ENCODE measurements around the gene CASP10.
"Not testable (repeated sequence)": the region's sequence is repeated elsewhere in the genome, so short reads cannot be mapped to it uniquely, and the experiment has no call there.

DNA sequence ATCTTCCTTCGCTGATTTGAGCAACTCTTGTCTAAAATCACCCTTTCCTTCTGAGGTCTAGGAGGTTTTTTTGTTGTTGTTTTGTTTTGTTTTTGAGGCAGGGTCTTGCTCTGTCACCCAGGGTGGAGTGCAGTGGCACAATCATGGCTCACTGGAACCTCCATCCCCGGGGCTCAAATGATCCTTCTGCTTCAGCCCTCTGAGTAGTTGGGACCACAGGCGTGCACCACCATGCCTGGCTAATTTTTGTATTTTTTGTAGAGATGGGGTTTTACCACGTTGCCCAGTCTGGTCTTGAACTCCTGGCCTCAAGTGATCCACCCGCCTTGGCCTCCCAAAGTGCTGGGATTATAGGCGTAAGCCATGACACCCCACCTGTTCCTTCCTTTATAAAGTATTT lies 1.3 kb downstream of the CASP10 start:
- TF ChIP-seq, protein P1, sequence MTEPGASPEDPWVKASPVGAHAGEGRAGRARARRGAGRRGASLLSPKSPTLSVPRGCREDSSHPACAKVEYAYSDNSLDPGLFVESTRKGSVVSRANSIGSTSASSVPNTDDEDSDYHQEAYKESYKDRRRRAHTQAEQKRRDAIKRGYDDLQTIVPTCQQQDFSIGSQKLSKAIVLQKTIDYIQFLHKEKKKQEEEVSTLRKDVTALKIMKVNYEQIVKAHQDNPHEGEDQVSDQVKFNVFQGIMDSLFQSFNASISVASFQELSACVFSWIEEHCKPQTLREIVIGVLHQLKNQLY (CRISPR knock-in tag; IDR thresholded peaks at IDR 0.05), result not testable (repeated sequence)
- TF ChIP-seq, protein P2, sequence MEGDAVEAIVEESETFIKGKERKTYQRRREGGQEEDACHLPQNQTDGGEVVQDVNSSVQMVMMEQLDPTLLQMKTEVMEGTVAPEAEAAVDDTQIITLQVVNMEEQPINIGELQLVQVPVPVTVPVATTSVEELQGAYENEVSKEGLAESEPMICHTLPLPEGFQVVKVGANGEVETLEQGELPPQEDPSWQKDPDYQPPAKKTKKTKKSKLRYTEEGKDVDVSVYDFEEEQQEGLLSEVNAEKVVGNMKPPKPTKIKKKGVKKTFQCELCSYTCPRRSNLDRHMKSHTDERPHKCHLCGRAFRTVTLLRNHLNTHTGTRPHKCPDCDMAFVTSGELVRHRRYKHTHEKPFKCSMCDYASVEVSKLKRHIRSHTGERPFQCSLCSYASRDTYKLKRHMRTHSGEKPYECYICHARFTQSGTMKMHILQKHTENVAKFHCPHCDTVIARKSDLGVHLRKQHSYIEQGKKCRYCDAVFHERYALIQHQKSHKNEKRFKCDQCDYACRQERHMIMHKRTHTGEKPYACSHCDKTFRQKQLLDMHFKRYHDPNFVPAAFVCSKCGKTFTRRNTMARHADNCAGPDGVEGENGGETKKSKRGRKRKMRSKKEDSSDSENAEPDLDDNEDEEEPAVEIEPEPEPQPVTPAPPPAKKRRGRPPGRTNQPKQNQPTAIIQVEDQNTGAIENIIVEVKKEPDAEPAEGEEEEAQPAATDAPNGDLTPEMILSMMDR (IDR thresholded peaks at IDR 0.05), result not testable (repeated sequence)
- TF ChIP-seq ETV6 (CRISPR knock-in tag; IDR thresholded peaks at IDR 0.05); ZNF121 (CRISPR knock-in tag; IDR thresholded peaks at IDR 0.05); FOXP1 (CRISPR knock-in tag; IDR thresholded peaks at IDR 0.05; ENCODE audit: borderline replicate concordance); ZNF317 (CRISPR knock-in tag; IDR thresholded peaks at IDR 0.05; ENCODE audit: borderline replicate concordance, low read depth); ZNF396 (CRISPR knock-in tag; IDR thresholded peaks at IDR 0.05; ENCODE audit: borderline replicate concordance): not testable (repeated sequence)

Data from WTC11 (cell line).